CD4-positive, alpha-beta T cell (primary cell): ENCODE results near the gene CYP19A1. TPM values are rescaled to one million over a fixed set of nuclear protein-coding genes. Genes with fewer than 3 reads are reported as not detected.

Experiments used
- ATAC-seq: fragments of 200-7000 bp; cut with Tn5 transposase; one replicate; pipeline ENCODE4 v1.10.0; 2022; ENCODE audit warnings: mild to moderate bottlenecking; ENCODE audit not compliant: poor library complexity
- CTCF ChIA-PET: fragments of 350-600 bp; sonication (Branson Sonifier 250); formaldehyde crosslinking; loops from one replicate; lab custom pipeline; 2021; ENCODE audit warnings: antibody characterized with exemption, inconsistent platforms; lab: Charles Lee
- POLR2A ChIA-PET: fragments of 350-600 bp; sonication (Branson Sonifier 250); formaldehyde crosslinking; loops from one replicate; lab custom pipeline; 2021; ENCODE audit warnings: antibody characterized with exemption, inconsistent platforms; lab: Charles Lee
- DNase-seq, 14 experiments: peaks; one replicate each; pipeline ENCODE4 v3.0.0-alpha.2; 2013 to 2020; ENCODE audit warnings: mixed read lengths in 2 of 14
- H3K27ac ChIP-seq, 2 donors: one replicate each; pipeline versions ENCODE4 v1.5.1 to v1.7.0; 2013; ENCODE audit warnings: low read length in 2 of 2, low read depth in 1 of 2, mild to moderate bottlenecking in 1 of 2
- H3K27me3 ChIP-seq, 2 experiments: 1 replicate in 1 of 2; 2 replicates in 1 of 2; pipeline versions ENCODE4 v1.6.1 to v1.7.0; 2013; ENCODE audit warnings: low read length in 2 of 2, control low read depth in 1 of 2, mild to moderate bottlenecking in 1 of 2, moderate library complexity in 1 of 2; ENCODE audit not compliant: insufficient read depth in 2 of 2, control insufficient read depth in 1 of 2
- H3K36me3 ChIP-seq: one replicate; pipeline ENCODE4 v1.6.1; 2013; ENCODE audit warnings: low read length, control low read depth; ENCODE audit not compliant: insufficient read depth
- H3K4me1 ChIP-seq: one replicate; pipeline ENCODE4 v1.6.1; 2013; ENCODE audit warnings: low read length, control low read depth; ENCODE audit not compliant: insufficient read depth
- H3K4me3 ChIP-seq: one replicate; pipeline ENCODE4 v1.5.1; 2013; ENCODE audit warnings: mild to moderate bottlenecking, low read length, moderate library complexity
- H3K9me3 ChIP-seq, 2 experiments: 1 replicate in 1 of 2; 2 replicates in 1 of 2; pipeline versions ENCODE4 v1.6.1 to v1.7.0; 2013; ENCODE audit warnings: low read length in 2 of 2, mild to moderate bottlenecking in 2 of 2, control low read depth in 1 of 2, moderate library complexity in 1 of 2; ENCODE audit not compliant: control insufficient read depth in 1 of 2, insufficient read depth in 1 of 2
- H3K27ac Mint-ChIP-seq: one replicate; pipeline ENCODE4 v1.8.0; 2020; ENCODE audit warnings: mixed read lengths
- H3K27me3 Mint-ChIP-seq: one replicate; pipeline ENCODE4 v1.8.0; 2021; ENCODE audit warnings: mixed read lengths
- H3K36me3 Mint-ChIP-seq: one replicate; pipeline ENCODE4 v1.8.0; 2021; ENCODE audit warnings: low read depth, mixed read lengths
- H3K4me1 Mint-ChIP-seq: one replicate; pipeline ENCODE4 v1.8.0; 2021; ENCODE audit warnings: low read depth, mixed read lengths
- H3K4me3 Mint-ChIP-seq: one replicate; pipeline ENCODE4 v1.8.0; 2020; ENCODE audit warnings: mild to moderate bottlenecking, mixed read lengths
- H3K9me3 Mint-ChIP-seq: one replicate; pipeline ENCODE4 v1.8.0; 2020; ENCODE audit warnings: mixed read lengths
- intact Hi-C, 2 experiments: fragments of 100-400 bp; cut with DNase I in 1 of 2; cut with micrococcal nuclease in 1 of 2; formaldehyde crosslinking; loops; one replicate each; pipeline versions ENCODE4 v1.15.1 to v1.9.0; 2023 to 2025; cut with DNase I, micrococcal nuclease
- total RNA-seq, 174 experiments: library from RNA in 2 of 174; stranded (reverse) in 2 of 174; gene quantifications; one replicate each; pipeline ENCODE4 v1.2.3 and lab custom pipeline; 2021 to 2026
- TF ChIP-seq, protein P1 (sequence below): fragments of 200-600 bp; IDR thresholded peaks from one replicate; pipeline ENCODE4 v1.8.0; 2022; ENCODE audit warnings: antibody characterized with exemption, mild to moderate bottlenecking

The CYP19A1 gene
- total RNA-seq, 2 experiments from 2014 or later: not detected

DNA sequence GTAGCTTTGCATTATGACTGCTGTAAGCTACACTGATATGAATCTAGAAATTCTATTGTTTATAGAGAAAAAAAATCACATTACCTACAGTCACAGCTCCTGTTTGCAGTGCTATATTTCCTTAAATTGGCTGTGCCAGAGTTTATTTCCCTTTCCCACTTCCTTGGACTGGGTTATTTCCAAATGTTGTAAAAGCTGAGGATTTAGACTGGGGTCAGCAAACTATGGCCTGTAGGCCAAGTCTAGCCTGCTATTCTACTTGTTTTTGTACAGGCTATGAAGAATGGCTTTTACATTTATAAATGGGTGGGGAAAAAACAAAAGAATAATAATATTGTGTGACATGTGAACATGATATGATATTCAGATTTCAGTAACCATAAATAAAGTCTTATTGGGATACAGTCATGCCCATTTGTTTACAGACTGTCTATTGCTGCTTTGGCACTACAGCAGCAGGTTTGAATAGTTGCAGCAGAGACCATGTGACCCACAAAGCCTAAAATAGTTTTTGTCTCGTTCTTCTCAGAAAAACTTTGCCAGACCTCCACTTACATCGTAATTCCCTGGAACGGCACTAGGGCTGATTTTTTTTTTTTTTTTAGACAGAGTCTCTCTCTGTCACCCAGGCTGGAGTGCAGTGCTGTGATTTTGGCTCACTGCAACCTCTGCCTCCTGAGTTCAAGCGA is 10.9 kb upstream of the CYP19A1 start:
- Histone ChIP-seq H3K27me3 (peaks cover 0 to 18% of the 10 kb centered on the region in 2 experiments), H3K4me3 (no peak overlapping the region), H3K27ac (no peak overlapping the region), H3K9me3 (no peaks in the 10 kb centered on the region), H3K36me3 (no peaks in the 10 kb centered on the region), H3K4me1 (no peaks in the 10 kb centered on the region)
- intact Hi-C loops: no loop called here
- H3K27me3 Mint-ChIP-seq: peaks cover 20% of the 10 kb centered on the region
- ATAC-seq (no peak), DNase-seq (no peak)
- no peak overlapping the region for H3K27ac Mint-ChIP-seq
- no peak overlapping the region for H3K4me3 Mint-ChIP-seq
- TF ChIP-seq, protein P1, sequence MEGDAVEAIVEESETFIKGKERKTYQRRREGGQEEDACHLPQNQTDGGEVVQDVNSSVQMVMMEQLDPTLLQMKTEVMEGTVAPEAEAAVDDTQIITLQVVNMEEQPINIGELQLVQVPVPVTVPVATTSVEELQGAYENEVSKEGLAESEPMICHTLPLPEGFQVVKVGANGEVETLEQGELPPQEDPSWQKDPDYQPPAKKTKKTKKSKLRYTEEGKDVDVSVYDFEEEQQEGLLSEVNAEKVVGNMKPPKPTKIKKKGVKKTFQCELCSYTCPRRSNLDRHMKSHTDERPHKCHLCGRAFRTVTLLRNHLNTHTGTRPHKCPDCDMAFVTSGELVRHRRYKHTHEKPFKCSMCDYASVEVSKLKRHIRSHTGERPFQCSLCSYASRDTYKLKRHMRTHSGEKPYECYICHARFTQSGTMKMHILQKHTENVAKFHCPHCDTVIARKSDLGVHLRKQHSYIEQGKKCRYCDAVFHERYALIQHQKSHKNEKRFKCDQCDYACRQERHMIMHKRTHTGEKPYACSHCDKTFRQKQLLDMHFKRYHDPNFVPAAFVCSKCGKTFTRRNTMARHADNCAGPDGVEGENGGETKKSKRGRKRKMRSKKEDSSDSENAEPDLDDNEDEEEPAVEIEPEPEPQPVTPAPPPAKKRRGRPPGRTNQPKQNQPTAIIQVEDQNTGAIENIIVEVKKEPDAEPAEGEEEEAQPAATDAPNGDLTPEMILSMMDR: no peak
- ChIA-PET POLR2A (no interaction called here), CTCF (no interaction called here)
- H3K4me1 Mint-ChIP-seq: no peaks in the 10 kb centered on the region
- H3K36me3 Mint-ChIP-seq: no peaks in the 10 kb centered on the region
- no peaks in the 10 kb centered on the region for H3K9me3 Mint-ChIP-seq

DNA sequence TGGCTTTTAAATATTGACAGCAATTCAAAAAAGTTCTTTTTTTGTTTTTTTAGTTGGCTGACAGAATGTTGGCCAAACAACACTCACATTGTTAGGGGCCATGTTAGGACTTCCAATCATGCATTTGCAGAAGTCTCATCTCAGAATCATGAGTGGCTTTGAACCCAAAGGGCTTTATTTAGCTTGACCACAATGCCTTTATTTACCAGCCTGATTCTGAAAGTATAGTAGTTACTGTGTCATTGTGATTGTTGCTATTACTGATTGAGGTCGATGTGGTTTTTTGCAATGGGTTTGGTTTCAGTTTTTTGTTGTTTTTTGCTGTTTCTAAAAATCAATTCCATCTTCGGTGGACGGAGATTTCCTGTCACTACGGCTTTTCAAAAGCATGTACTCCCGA is 10.3 kb upstream of the CYP19A1 start:
- no peaks in the 10 kb centered on the region for H3K36me3 ChIP-seq
- H3K4me1 ChIP-seq: no peaks in the 10 kb centered on the region
- H3K4me1 Mint-ChIP-seq: no peaks in the 10 kb centered on the region
- H3K9me3 ChIP-seq: no peaks in the 10 kb centered on the region
- intact Hi-C loops: no loop called here
- H3K36me3 Mint-ChIP-seq: no peaks in the 10 kb centered on the region
- no peak for DNase-seq
- H3K27me3 Mint-ChIP-seq: peaks cover 19% of the 10 kb centered on the region
- H3K9me3 Mint-ChIP-seq: no peaks in the 10 kb centered on the region
- no peak for ATAC-seq
- H3K27ac ChIP-seq: no peak overlapping the region
- peaks cover 0 to 18% of the 10 kb centered on the region in 2 experiments for H3K27me3 ChIP-seq
- TF ChIP-seq, protein P1: no peak
- no peak overlapping the region for H3K4me3 ChIP-seq
- no peak overlapping the region for H3K4me3 Mint-ChIP-seq
- ChIA-PET POLR2A (no interaction called here), CTCF (no interaction called here)
- no peak overlapping the region for H3K27ac Mint-ChIP-seq

DNA sequence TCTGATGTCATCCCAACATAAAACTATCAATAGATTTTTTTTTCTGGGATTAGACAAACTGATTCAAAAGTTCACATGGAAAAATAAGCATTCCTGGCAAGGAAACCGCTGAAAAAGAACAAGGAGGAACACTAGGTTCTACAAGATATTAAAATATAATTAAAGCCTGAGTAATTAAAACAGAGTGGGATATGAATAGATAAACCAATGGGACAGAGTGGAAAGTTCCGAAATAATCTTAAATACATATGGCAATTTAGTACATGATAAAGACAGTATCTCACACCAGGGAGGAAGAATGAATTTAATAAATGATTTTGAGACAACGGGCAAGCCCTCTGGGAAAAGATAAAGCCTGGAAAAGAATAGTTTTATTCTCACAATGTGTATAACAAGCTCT is 7.7 kb upstream of the CYP19A1 start:
- no peaks in the 10 kb centered on the region for H3K9me3 Mint-ChIP-seq
- no peak overlapping the region for H3K4me3 Mint-ChIP-seq
- H3K4me1 Mint-ChIP-seq: no peaks in the 10 kb centered on the region
- CTCF ChIA-PET: no interaction called here
- POLR2A ChIA-PET: no interaction called here
- no peaks in the 10 kb centered on the region for H3K36me3 ChIP-seq
- no peak overlapping the region for H3K4me3 ChIP-seq
- intact Hi-C loops: no loop called here
- ATAC-seq (no peak), DNase-seq (no peak)
- TF ChIP-seq, protein P1: no peak
- H3K9me3 ChIP-seq: peaks cover 0 to 4% of the 10 kb centered on the region in 2 experiments
- no peak overlapping the region for H3K27ac ChIP-seq
- no peaks in the 10 kb centered on the region for H3K4me1 ChIP-seq
- H3K27me3 ChIP-seq: peaks cover 11 to 16% of the 10 kb centered on the region in 2 experiments
- peaks cover 27% of the 10 kb centered on the region for H3K27me3 Mint-ChIP-seq
- H3K36me3 Mint-ChIP-seq: no peaks in the 10 kb centered on the region
- H3K27ac Mint-ChIP-seq: no peak overlapping the region
